Smooth muscle cell (in vitro differentiated cells): ENCODE measurements around the gene SPIRE1. TPM values are rescaled to one million over a fixed set of nuclear protein-coding genes. Genes with fewer than 3 reads are reported as not detected.
A peak's percentile ranks its signal among the peaks of the same experiment; 100 is the strongest.

Experiments
- DNase-seq: peaks from one replicate; lab custom pipeline; 2025; ENCODE audit not compliant: unreplicated experiment; lab: John Stamatoyannopoulos, UW
- H2AFZ ChIP-seq: fragments of 200-600 bp; sonication (generic); 2 replicates; pipeline ENCODE4 v1.6.0; 2016; ENCODE audit warnings: antibody characterized with exemption, low read depth, mild to moderate bottlenecking
- H3F3A ChIP-seq: fragments of 200-600 bp; sonication (generic); 2 replicates; pipeline ENCODE4 v1.6.0; 2017; ENCODE audit warnings: antibody characterized with exemption, low read depth
- H3K27ac ChIP-seq: fragments of 200-600 bp; sonication (generic); 2 replicates; pipeline ENCODE4 v1.5.1; 2016; ENCODE audit warnings: low read depth, mild to moderate bottlenecking
- H3K27me3 ChIP-seq: fragments of 200-600 bp; sonication (generic); 2 replicates; pipeline ENCODE4 v1.6.1; 2016; ENCODE audit warnings: low read depth, mild to moderate bottlenecking
- H3K36me3 ChIP-seq: fragments of 200-600 bp; sonication (generic); 2 replicates; pipeline ENCODE4 v1.5.1; 2016; ENCODE audit warnings: low read depth
- H3K4me1 ChIP-seq: fragments of 200-600 bp; sonication (generic); 2 replicates; pipeline ENCODE4 v1.5.1; 2016; ENCODE audit warnings: low read depth
- H3K4me2 ChIP-seq: fragments of 200-600 bp; sonication (generic); 2 replicates; pipeline ENCODE4 v1.6.0; 2016; ENCODE audit warnings: mild to moderate bottlenecking
- H3K4me3 ChIP-seq: fragments of 200-600 bp; sonication (generic); 2 replicates; pipeline ENCODE4 v1.5.1; 2016; ENCODE audit warnings: mild to moderate bottlenecking
- H3K79me2 ChIP-seq: fragments of 200-600 bp; sonication (generic); 2 replicates; pipeline ENCODE4 v1.6.0; 2016; ENCODE audit warnings: low read depth, mild to moderate bottlenecking
- H3K9ac ChIP-seq: fragments of 200-600 bp; sonication (generic); 2 replicates; pipeline ENCODE4 v1.6.0; 2016; ENCODE audit warnings: low read depth
- H3K9me3 ChIP-seq: fragments of 200-600 bp; sonication (generic); replicated peaks from 2 replicates; pipeline ENCODE4 v1.5.1; 2016; ENCODE audit warnings: low read depth
- H4K20me1 ChIP-seq: fragments of 200-600 bp; sonication (generic); 2 replicates; pipeline ENCODE4 v1.6.0; 2016; ENCODE audit warnings: low read depth
- CTCF ChIP-seq: fragments of 200-600 bp; sonication (generic); IDR thresholded peaks from 2 replicates; pipeline ENCODE4 v1.5.1; 2017; ENCODE audit warnings: borderline replicate concordance, mild to moderate bottlenecking, antibody characterized with exemption; ENCODE audit not compliant: insufficient read depth, poor library complexity, severe bottlenecking
- WGBS: methylation state at CpG from one replicate; pipeline ENCODE4 v1.1.7; 2016; ENCODE audit warnings: low lambda C conversion rate; 5-methylcytosine and 5-hydroxymethylcytosine counted together
- polyA plus RNA-seq: library from polyadenylated mRNA; unstranded; fragments of >200 nt; fragmentation: Nextera tagmentation; extraction: Ambion mirVana; gene quantifications from 2 replicates; pipeline ENCODE4 v1.2.1, GENCODE V29; 2016
- total RNA-seq: library from RNA; depleted of rRNA; stranded (reverse); fragments of >200 nt; gene quantifications from 2 replicates; pipeline ENCODE4 v1.2.3, GENCODE V29; 2014

The SPIRE1 gene
- total and polyA plus RNA-seq, 2 experiments from 2014 or later: 12.6 to 18.1 TPM

- Histone ChIP-seq H3K9ac (no peak overlapping the region), H3K27me3 (no peaks in the 10 kb centered on the region), H4K20me1 (no peaks in the 10 kb centered on the region), H3K79me2 (peaks cover 5% of the 10 kb centered on the region), H3K27ac (no peak overlapping the region), H3K4me1 (peaks cover 4% of the 10 kb centered on the region), H3K9me3 (no peaks in the 10 kb centered on the region), H3K4me2 (no peak overlapping the region), H3K36me3 (no peaks in the 10 kb centered on the region), H3F3A (peaks cover 7% of the 10 kb centered on the region), H2AFZ (no peak overlapping the region), H3K4me3 (no peak overlapping the region)
- 94% methylated on average over 3 of the region's 3 CpGs for WGBS
- DNase-seq: no peak
- no peak for TF ChIP-seq CTCF
Measured at GRCh38 chr18:12479536-12479935, 178.4 kb downstream of the SPIRE1 start.

GRCh38 chr18:12478269-12479047, 179.4 kb downstream of the SPIRE1 start:
- H3K4me1 ChIP-seq: peaks cover 4% of the 10 kb centered on the region
- H4K20me1 ChIP-seq: no peaks in the 10 kb centered on the region
- peaks cover 5% of the 10 kb centered on the region for H3K79me2 ChIP-seq
- DNase-seq: no peak
- H2AFZ ChIP-seq: no peak overlapping the region
- H3K27ac ChIP-seq: no peak overlapping the region
- H3K36me3 ChIP-seq: no peaks in the 10 kb centered on the region
- WGBS: 93% methylated on average over 12 of the region's 12 CpGs
- no peaks in the 10 kb centered on the region for H3K27me3 ChIP-seq
- H3K4me2 ChIP-seq: no peak overlapping the region
- no peak overlapping the region for H3K4me3 ChIP-seq
- peaks cover 7% of the 10 kb centered on the region for H3F3A ChIP-seq
- no peak overlapping the region for H3K9ac ChIP-seq
- no peak for TF ChIP-seq CTCF
- no peaks in the 10 kb centered on the region for H3K9me3 ChIP-seq

- Histone ChIP-seq H3K4me1 (peaks cover 4% of the 10 kb centered on the region), H3K9ac (no peak overlapping the region), H3K4me3 (no peak overlapping the region), H3K4me2 (no peak overlapping the region), H3K36me3 (no peaks in the 10 kb centered on the region), H3K27me3 (no peaks in the 10 kb centered on the region), H3F3A (peaks cover 7% of the 10 kb centered on the region), H3K79me2 (peaks cover 5% of the 10 kb centered on the region), H3K27ac (peak overlapping the region; percentile 29), H3K9me3 (no peaks in the 10 kb centered on the region), H2AFZ (no peak overlapping the region), H4K20me1 (no peaks in the 10 kb centered on the region)
- WGBS: 89% methylated on average over 11 of the region's 11 CpGs
- TF ChIP-seq CTCF: no peak
- DNase-seq: no peak
Measured at GRCh38 chr18:12477606-12478005, 180.3 kb downstream of the SPIRE1 start.

GRCh38 chr18:12476955-12477354, 181.0 kb downstream of the SPIRE1 start:
- H4K20me1 ChIP-seq: no peaks in the 10 kb centered on the region
- DNase-seq: no peak
- TF ChIP-seq CTCF: no peak

More at GRCh38 chr18:12476955-12477354, 181.0 kb downstream of the SPIRE1 start:
- Histone ChIP-seq H2AFZ (no peak overlapping the region), H3K4me2 (no peak overlapping the region), H3F3A (peaks cover 7% of the 10 kb centered on the region), H3K36me3 (no peaks in the 10 kb centered on the region), H3K27ac (peak overlapping the region; percentile 29), H3K9me3 (no peaks in the 10 kb centered on the region), H3K4me3 (no peak overlapping the region), H3K79me2 (peaks cover 5% of the 10 kb centered on the region), H3K4me1 (peaks cover 4% of the 10 kb centered on the region), H3K9ac (no peak overlapping the region), H3K27me3 (no peaks in the 10 kb centered on the region)
- WGBS: 60% methylated on average over 2 of the region's 2 CpGs
